Measurements from ENCODE around the gene WDR62. TPM values are rescaled to one million over a fixed set of nuclear protein-coding genes. Genes with fewer than 3 reads are reported as not detected.

The WDR62 gene
- total RNA-seq, 1 donor from 2014 or later = 0.32 TPM

GRCh38 chr19:36139473-36140303 is 85.0 kb downstream of the WDR62 start, which contains the start of gene CAPNS1:
TSS of gene CAPNS1 (plus strand) at chr19:36140066. CDS start at chr19:36141012, 946 bp downstream.
- peak; percentile 100 for DNase-seq (ENCODE audit: low spot score)

GRCh38 chr19:36140304-36141038 is 85.8 kb downstream of the WDR62 start:
- DNase-seq (ENCODE audit: low spot score) = no peak

- DNase-seq (ENCODE audit: low spot score) = peak; percentile 94
These were observed 86.6 kb downstream of the WDR62 start for GRCh38 chr19:36141039-36141927.

- DNase-seq (ENCODE audit: low spot score) = no peak
These were observed 87.3 kb downstream of the WDR62 start for GRCh38 chr19:36142046-36142445.

GRCh38 chr19:36142496-36142895 is 87.8 kb downstream of the WDR62 start:
- DNase-seq (ENCODE audit: low spot score) = no peak

GRCh38 chr19:36144624-36145023 is 89.9 kb downstream of the WDR62 start:
- no peak for DNase-seq (ENCODE audit: low spot score)

- DNase-seq (ENCODE audit: low spot score) = no peak
These were observed 95.1 kb downstream of the WDR62 start for GRCh38 chr19:36149673-36150406.

- DNase-seq (ENCODE audit: low spot score) = no peak
These were observed 95.9 kb downstream of the WDR62 start for GRCh38 chr19:36150586-36150985.

GRCh38 chr19:36151144-36152018 is 96.7 kb downstream of the WDR62 start:
- DNase-seq (ENCODE audit: low spot score) = no peak

- DNase-seq (ENCODE audit: low spot score) = no peak
These were observed 97.3 kb downstream of the WDR62 start for GRCh38 chr19:36152019-36152351.

GRCh38 chr19:36152352-36153091 is 97.8 kb downstream of the WDR62 start, which contains the start of gene COX7A1:
TSS of gene COX7A1 (minus strand) at chr19:36152447. CDS start at chr19:36152407, 40 bp downstream.
- no peak for DNase-seq (ENCODE audit: low spot score)

GRCh38 chr19:36153126-36153525 is 98.4 kb downstream of the WDR62 start:
- no peak for DNase-seq (ENCODE audit: low spot score)

Other genes starting within 250 kb of the WDR62 start
- not detected for gene PRODH2, start 242.1 kb upstream of the WDR62 start, total RNA-seq
- not detected for gene NPHS1, start 202.4 kb upstream of the WDR62 start, total RNA-seq
- gene KIRREL2, start 198.0 kb upstream of the WDR62 start, total RNA-seq = not detected
- gene APLP1, start 186.3 kb upstream of the WDR62 start, total RNA-seq = 3.5 TPM
- 33.3 TPM for gene NFKBID, start 154.4 kb upstream of the WDR62 start, total RNA-seq
- 20.9 TPM for gene HCST, start 152.4 kb upstream of the WDR62 start, total RNA-seq
- gene TYROBP, start 146.6 kb upstream of the WDR62 start, total RNA-seq = 201 TPM
- 11.5 TPM for gene LRFN3, start 118.5 kb upstream of the WDR62 start, total RNA-seq
- gene SDHAF1, start 59.7 kb upstream of the WDR62 start, total RNA-seq = 8.2 TPM
- gene SYNE4, start 46.1 kb upstream of the WDR62 start, total RNA-seq = not detected
- 12.6 TPM for gene ALKBH6, start 40.7 kb upstream of the WDR62 start, total RNA-seq
- gene CLIP3, start 22.0 kb upstream of the WDR62 start, total RNA-seq = 19.7 TPM
- 5.2 TPM for gene THAP8, start 612 bp upstream of the WDR62 start, total RNA-seq
- gene OVOL3, start 56.2 kb downstream of the WDR62 start, total RNA-seq = not detected
- 63.6 TPM for gene POLR2I, start 60.0 kb downstream of the WDR62 start, total RNA-seq
- 87.1 TPM for gene TBCB, start 60.6 kb downstream of the WDR62 start, total RNA-seq
- 647 TPM for gene CAPNS1, start 85.2 kb downstream of the WDR62 start, total RNA-seq
- 273 TPM for gene COX7A1, start 97.5 kb downstream of the WDR62 start, total RNA-seq
- gene ZNF565, start 159.8 kb downstream of the WDR62 start, total RNA-seq = 3.6 TPM
- 40.3 TPM for gene ZNF146, start 160.2 kb downstream of the WDR62 start, total RNA-seq